GM10248 (cell line): ENCODE measurements around the gene ZNF106.

ENCODE experiments used
- CTCF ChIA-PET: fragments of 300-600 bp; sonication (Branson Sonifier 250); formaldehyde crosslinking; extraction: SDS; loops from one replicate; lab custom pipeline; 2021; ENCODE audit warnings: antibody characterized with exemption; lab: Yijun Ruan, JAX
- POLR2A ChIA-PET: fragments of 350-650 bp; sonication (Branson Sonifier 250); formaldehyde crosslinking; extraction: SDS; loops from one replicate; lab custom pipeline; 2020; ENCODE audit warnings: antibody characterized with exemption; lab: Yijun Ruan, JAX
- DNase-seq: peaks from one replicate; pipeline ENCODE4 v3.0.0; 2012; ENCODE audit errors: extremely low spot score
- CTCF ChIP-seq: IDR thresholded peaks from 2 replicates; pipeline ENCODE4 v1.5.1; 2012; ENCODE audit warnings: mild to moderate bottlenecking, low read depth; ENCODE audit errors: extremely low read depth, missing control alignments, control extremely low read depth

Gene ZNF106

GRCh38 chr15:42373274-42373673, 117.7 kb downstream of the ZNF106 start:
- CTCF ChIA-PET = interaction anchor here (1.5 to 2.6 kb wide), 2 partner anchors 9 to 12 kb away, joined by 5 to 11 read pairs; no protein-coding TSS in a partner anchor
- POLR2A ChIA-PET = no interaction called here
- TF ChIP-seq CTCF = no peak
- no peak for DNase-seq

GRCh38 chr15:42371096-42371495, 119.8 kb downstream of the ZNF106 start:
- no peak for TF ChIP-seq CTCF
- CTCF ChIA-PET = interaction anchor here (1.1 kb wide), 1 partner anchor 14 kb away, joined by 3 read pairs; no protein-coding TSS in a partner anchor

GRCh38 chr15:42368096-42368495, 122.8 kb downstream of the ZNF106 start:
- ChIA-PET CTCF (interaction anchor here (1.0 to 1.2 kb wide), 3 partner anchors 17 to 20 kb away, joined by 3 to 4 read pairs (median 4); no protein-coding TSS in a partner anchor), POLR2A (no interaction called here)
- TF ChIP-seq CTCF = no peak
- DNase-seq = no peak

More at GRCh38 chr15:42371096-42371495, 119.8 kb downstream of the ZNF106 start:
- DNase-seq = no peak
- POLR2A ChIA-PET = no interaction called here

- CTCF ChIA-PET = interaction anchor here (1.0 to 1.2 kb wide), 2 partner anchors 18 to 21 kb away, joined by 3 to 4 read pairs; no protein-coding TSS in a partner anchor
These were observed 123.9 kb downstream of the ZNF106 start for GRCh38 chr15:42367041-42367440.

GRCh38 chr15:42365921-42366550, 124.9 kb downstream of the ZNF106 start:
- DNase-seq = no peak
- CTCF ChIA-PET = interaction anchor here (1.4 kb wide), 1 partner anchor 19 kb away, joined by 5 read pairs; no protein-coding TSS in a partner anchor
- no peak for TF ChIP-seq CTCF
- POLR2A ChIA-PET = no interaction called here

More at GRCh38 chr15:42367041-42367440, 123.9 kb downstream of the ZNF106 start:
- POLR2A ChIA-PET = interaction anchor here (0.6 kb wide), 1 partner anchor 394 kb away, joined by 3 read pairs; no protein-coding TSS in a partner anchor
- TF ChIP-seq CTCF = no peak
- no peak for DNase-seq

- POLR2A ChIA-PET = no interaction called here
- DNase-seq = no peak
- TF ChIP-seq CTCF = no peak
- CTCF ChIA-PET = interaction anchor here (1.0 kb wide), 1 partner anchor 9 kb away, joined by 5 read pairs; no protein-coding TSS in a partner anchor
These were observed 126.4 kb downstream of the ZNF106 start for GRCh38 chr15:42364529-42364928.
